HL-60/S4 treated with retinoic acid at 250 ng/mL for 4 days and 3 days (cell line): Measurements from ENCODE around the gene PSME3IP1.
"Not testable (repeated sequence)": the region's sequence is repeated elsewhere in the genome, so short reads cannot be mapped to it uniquely, and the experiment has no call there.

Experiments used
- in situ Hi-C: fragments of 300-500 bp; cut with MboI; formaldehyde crosslinking; loops from 2 replicates; pipeline ENCODE4 v1.7.0; 2022; ENCODE audit warnings: low sequenced_read_pairs

PSME3IP1 gene, protein sequence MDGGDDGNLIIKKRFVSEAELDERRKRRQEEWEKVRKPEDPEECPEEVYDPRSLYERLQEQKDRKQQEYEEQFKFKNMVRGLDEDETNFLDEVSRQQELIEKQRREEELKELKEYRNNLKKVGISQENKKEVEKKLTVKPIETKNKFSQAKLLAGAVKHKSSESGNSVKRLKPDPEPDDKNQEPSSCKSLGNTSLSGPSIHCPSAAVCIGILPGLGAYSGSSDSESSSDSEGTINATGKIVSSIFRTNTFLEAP

DNA sequence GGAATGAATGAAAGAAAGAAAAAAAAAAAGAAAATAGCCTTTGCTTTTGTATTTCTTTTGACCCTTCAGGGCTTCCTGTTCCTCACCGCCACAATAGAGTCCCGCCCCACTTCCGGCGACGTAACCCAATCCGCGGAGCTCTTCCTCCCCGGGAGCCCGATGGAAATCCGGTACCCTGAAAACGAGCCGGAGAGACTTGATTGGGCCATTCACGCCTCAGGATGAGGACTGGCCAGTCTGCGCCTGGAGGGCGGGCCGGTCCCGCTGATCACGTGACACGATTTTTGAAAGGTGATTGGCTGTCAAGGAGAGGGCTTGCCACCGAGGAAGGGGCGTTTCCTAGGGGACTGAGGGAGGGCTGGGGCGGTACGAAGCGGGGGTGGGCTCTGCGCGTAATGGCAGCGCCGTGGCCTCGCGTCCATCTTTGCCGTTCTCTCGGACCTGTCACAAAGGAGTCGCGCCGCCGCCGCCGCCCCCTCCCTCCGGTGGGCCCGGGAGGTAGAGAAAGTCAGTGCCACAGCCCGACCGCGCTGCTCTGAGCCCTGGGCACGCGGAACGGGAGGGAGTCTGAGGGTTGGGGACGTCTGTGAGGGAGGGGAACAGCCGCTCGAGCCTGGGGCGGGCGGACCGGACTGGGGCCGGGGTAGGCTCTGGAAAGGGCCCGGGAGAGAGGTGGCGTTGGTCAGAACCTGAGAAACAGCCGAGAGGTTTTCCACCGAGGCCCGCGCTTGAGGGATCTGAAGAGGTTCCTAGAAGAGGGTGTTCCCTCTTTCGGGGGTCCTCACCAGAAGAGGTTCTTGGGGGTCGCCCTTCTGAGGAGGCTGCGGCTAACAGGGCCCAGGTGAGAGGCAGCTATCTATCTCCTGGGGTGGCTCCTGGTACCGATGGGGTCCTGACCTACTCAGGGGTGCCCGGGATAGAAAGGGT is at the start of gene PSME3IP1, which contains the start of gene RSPRY1:
PSME3IP1 (minus strand) TSS at position 95 of the 927 bp plus-strand sequence. CDS start 12,185 bp downstream, outside the sequence.
RSPRY1 (plus strand) TSS at position 385 of the 927 bp plus-strand sequence. CDS start 18,330 bp downstream, outside the sequence.
- in situ Hi-C loops: no loop called here

DNA sequence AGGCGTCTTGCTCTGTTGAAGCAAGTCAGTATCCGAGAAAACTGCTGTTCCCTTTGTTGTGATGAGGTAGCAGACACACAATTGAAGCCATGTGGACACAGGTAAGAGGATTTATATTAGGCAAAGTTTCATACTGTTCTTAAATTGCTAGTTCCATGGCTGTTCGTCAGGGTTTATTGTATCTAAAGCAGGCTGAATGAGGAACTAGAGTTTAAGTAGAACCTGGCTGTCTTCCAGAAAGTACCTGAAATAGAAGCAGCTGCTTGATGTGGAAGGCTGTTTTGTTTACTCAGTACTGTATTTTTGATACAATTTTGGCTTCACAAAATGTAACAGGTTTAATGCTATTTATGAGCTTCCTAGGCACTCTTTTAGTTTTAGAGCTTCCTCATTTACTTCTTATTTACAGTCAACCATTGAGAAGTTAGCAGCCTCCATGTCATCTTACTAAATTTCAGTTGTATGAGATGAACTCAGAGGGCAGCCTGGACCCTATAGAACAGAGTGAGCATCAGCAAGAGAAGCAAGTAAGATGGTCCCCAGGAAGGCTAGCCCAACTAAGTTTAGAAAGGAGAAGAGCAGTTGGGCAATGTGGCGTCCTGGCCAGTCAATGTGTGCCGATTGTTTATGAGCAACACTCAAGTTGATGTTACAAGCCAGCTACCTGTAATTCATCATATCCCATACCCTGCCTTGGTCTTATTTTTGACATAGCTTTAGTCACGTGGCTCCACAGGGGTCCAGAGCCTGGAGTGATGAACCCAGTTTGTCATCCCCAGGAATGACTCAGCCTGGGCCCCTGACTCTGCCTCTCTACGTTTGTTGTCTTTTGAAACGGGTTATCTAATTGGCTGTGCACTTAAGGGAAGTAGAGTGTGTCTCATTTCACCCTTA is 49.5 kb upstream of the PSME3IP1 start:
- in situ Hi-C loops: no loop called here

DNA sequence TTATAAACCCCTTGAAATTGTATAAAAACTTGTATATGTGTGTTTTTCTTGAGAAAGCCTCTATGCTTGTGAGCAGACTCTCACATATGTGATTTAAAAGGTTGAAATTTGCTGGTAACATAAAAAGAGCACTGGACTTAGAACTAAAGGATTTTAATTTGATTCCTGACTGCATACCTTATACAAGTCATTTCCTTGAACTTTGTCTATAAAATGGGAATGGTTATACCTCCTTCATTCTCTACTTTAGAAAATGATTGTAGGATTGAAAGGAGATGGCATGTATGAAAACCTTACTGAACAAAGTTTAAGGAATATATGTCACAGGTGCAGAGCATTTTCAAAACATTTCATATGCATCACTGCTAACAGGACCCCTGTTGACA is 48.9 kb upstream of the PSME3IP1 start:
- in situ Hi-C loops: no loop called here

DNA sequence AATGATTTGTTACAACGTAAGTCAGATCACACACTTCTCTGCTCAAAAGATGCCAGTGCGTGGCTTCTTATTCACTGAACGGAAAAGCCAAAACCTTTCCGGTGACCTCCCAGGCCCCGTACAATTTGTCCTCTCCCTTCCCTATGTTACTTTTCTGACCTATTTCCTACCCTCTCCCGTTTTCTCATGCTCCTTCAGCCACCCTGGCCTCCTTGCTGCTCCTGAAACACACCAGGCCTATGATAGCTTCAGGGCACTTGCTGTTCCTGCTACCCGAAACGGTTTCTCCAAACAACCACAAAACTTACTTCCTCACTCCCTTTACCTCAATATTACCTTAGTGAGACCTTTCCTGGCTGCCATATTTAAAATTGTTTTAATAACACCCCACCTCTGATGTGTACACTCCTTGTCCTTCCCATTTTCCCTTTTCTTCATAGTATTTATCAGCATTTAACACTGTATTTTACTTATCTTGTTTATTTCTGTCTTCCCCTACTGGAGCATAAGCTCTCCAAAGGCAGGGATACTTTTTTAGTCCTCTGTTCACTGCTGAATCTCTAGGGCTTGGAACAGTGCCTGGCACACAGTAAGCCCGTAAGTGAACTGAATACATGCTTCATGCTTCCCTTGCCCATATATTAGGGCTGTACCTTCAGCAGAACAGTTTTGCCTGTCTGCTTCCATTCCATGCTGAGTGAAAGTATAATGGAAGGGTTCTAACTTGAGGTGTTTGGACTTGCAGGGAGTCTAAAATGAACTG is 48.3 kb upstream of the PSME3IP1 start:
- in situ Hi-C loops: no loop called here

DNA sequence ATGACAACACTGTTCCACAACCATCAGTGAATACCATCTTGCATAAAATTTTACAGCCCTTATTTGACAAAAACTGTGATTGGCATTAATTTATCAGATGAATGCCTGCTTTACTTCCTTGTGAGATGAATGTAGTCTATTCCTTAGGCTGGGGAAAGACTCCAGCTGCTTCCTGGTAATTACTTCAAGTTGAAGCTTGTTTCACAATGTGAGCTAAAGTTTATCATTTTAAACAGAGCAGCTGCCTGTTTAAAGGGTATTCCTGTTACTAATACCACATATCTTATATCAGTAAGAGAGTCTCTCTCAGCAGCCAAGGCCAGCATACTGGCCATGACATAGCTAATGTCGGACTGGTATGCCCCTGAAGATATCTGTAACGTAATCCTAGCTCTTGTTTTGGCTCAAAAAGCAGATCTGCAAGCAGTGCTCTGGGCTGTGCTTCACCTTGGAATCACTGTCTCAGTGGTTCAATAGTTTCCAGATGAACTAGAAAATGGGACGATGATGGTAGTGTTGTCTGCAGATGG is 46.0 kb upstream of the PSME3IP1 start:
- in situ Hi-C loops: no loop called here

DNA sequence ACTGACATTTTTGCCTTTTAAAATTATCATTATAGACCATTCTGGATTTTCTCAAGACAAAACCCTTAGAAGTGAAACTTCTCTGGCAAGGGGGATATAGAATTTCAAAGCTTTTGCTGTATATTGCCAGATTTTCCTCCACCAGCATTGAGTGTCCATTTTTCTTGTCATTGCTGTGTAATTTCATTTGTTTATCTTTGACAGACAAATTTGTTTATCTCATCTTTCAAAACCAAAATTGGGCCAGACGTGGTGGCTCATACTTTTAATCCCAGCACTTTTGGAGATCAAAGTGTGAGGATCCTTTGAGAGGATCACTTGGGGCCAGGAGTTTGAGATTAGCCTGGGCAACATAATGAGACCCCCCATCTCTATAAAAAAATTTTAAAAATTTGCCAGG is 43.2 kb upstream of the PSME3IP1 start:
- in situ Hi-C loops: no loop called here

DNA sequence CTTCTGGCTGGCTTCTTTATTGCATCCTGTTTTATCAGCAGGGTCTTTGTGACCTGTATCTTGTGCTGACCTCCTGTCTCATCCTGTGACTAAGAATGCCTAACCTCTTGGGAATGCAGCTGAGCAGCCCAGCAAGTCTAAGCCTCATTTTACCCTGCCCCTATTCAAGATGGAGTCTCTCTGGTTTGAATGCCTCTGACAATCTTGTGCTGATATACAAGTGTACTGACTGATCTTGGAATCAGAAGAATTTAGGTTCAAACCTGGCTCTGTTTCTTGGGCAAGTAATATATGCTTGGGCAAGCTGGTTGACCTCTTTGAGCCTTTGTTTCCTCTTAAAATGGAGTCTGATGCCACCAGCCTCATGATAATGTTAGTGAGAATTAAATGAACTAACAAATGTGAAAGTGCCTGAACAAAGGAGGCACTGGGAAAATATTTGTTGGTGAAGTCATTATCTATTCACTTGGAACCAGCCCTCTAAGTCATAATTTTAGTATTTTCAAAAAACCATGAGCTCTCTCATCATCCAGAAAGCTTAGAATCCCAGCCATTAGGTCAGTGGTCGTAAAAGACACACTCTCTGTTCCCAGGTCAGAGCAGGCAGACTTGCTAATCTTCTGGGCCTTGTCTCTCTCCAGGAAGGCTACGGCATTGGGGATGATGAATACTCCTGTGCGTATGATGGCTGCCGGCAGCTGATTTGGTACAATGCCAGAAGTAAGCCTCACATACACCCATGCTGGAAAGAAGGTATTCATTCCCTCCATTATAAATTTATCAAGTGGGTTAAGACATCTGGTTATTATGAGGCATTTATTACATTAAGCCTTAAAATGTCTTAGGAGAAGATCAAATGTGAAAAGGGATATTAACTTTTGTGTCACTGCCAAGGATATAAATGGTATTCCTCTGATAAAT is 41.1 kb upstream of the PSME3IP1 start:
- in situ Hi-C loops: no loop called here

DNA sequence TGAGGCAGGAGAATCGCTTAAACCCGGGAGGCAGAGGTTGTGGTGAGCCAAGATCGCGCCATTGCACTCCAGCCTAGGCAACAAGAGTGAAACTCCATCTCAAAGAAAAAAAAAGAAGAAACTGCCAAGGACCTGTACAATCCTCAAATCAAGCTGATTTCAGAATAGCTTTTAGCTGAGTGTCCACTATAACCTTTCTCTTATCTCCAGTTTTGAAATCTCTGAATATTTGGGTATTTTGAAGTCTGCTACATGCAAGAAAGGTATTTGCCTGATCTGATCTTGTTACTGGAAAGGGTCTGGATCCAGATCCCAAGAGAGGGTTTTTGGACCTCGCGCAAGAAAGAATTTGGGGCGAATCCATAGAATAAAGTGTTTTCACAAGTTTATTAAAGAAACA is 40.1 kb upstream of the PSME3IP1 start:
- in situ Hi-C loops: no loop called here

DNA sequence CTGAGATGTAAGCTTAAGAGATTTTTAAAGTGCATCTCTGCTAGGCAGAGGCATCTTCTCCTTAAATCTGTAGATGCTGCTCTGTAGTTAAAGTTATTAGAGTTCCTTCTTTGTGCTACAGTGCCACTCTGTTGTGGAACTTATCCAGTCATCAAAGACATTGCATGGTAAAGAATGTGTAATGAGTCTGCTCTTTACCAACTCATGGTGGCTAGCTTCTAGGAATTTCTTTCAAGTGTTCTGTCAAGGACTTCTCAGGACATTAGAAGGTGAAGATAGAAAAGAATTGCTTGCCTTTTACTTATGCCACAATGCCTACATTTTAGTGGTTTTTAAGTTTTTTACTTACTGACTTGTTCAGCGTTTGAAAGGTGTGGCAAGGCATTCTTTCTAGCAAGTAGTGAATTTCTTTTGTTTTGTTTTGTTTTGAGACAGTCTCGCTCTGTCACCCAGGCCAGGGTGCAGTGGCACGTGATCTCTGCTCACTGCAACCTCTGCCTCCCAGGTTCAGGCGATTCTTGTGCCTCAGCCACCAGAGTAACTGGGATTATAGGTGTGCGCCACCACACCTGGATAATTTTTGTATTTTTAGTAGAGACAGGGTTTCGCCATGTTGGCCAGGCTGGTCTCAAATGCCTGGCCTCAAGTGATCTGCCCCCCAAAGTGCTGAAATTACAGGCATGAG is 39.0 kb upstream of the PSME3IP1 start:
- in situ Hi-C loops: no loop called here

DNA sequence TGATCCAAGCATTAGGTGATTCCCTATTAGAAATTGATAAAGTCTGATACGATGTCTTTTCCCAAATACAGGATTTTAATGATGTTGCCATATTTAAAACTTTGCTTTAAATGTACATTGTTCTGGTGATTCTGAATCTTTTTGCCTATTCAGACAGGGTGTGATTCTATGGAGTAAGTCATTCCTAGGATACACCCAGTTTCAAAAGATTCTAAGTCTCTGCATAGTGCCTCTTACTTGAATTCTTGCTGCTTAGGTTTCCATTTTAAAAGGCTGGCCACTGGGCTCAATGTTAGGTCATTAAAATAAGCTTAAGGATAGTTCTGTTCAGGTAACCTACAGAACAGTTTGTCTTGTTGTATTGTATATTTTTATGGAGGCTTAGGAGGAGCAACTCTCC is 37.2 kb upstream of the PSME3IP1 start:
- in situ Hi-C loops: no loop called here

DNA sequence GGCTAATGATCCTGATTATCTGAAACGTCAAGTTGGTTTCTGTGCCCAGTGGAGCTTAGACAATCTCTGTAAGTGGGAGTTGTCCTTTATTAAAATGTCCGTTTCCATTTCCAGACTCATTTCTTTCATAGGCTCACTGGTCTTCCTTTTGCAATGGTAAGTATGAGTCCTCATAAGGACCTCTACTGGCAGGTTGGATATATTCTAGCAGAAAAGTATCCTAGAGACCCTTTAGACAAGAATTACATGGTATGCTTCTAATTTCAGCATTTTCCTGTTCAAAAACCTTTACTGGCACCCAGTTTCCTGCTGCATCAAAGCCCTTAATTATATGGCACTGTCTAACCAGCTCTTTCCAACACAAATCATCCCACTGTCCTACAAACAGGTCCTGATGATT is 31.1 kb upstream of the PSME3IP1 start:
- in situ Hi-C loops: no loop called here

DNA sequence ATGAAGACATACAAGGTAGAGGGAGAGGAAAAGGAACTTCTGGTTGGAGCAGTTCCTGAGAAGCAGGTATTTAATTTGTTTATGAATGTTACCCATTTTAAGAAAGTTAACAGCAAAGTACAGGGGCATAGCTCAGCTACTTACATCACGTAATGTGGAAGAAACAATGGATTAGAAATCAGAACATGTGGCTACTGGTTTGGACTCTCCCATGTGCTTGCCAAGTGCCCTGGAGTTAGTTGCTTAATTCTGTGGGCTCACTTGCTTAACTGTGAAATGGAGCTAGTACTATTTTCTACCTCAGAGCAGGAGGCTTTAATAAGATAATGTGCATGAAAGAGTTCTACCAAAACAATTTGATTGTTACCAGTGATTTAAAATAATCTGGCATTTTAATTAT is 27.6 kb upstream of the PSME3IP1 start:
- in situ Hi-C loops: no loop called here

DNA sequence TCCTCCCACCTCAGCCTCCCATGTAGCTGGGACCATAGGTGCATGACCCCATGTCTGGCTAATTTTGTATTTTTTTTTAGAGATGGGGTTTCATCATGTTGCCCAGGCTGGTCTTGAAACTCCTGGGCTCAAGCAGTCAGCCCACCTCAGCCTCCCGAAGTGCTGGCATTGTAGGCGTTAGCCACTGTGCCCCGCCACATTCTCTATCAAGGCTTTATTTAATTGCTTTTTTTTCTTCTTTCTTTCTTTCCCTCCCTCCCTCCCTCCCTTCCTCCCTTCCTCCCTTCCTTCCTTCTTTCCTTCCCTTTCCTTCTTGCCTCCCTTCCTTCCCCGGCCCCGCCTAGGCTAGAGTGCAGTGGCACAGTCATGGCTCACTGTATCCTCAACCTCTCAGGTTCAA is 23.9 kb upstream of the PSME3IP1 start:
- in situ Hi-C loops: no loop called here

DNA sequence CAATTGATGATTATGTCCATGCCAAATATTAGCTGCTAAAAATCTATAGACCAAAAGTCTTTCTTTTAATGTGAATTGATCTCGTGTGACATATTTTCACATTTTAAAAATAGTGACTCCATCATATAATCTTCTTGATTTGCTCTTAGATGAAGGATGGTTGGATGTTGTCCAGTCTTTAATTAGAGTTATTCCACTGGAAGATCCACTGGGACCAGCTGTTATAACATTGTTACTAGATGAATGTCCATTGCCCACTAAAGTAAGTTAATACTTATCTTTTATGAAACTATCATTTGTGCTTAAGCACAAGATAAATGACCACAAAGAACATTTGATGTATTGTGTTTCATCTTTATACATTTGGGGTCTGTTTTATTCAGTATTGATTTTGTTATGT is 23.1 kb upstream of the PSME3IP1 start:
- in situ Hi-C loops: no loop called here

DNA sequence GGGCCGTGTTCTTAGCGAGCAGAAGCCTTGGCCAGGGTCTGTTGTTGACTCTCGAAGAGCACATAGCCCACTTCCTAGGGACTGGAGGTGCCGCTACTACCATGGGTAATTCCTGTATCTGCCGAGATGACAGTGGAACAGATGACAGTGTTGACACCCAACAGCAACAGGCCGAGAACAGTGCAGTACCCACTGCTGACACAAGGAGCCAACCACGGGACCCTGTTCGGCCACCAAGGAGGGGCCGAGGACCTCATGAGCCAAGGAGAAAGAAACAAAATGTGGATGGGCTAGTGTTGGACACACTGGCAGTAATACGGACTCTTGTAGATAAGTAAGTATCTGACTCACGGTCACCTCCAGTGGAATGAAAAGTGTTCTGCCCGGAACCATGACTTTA is 18.8 kb upstream of the PSME3IP1 start:
- in situ Hi-C loops: no loop called here

DNA sequence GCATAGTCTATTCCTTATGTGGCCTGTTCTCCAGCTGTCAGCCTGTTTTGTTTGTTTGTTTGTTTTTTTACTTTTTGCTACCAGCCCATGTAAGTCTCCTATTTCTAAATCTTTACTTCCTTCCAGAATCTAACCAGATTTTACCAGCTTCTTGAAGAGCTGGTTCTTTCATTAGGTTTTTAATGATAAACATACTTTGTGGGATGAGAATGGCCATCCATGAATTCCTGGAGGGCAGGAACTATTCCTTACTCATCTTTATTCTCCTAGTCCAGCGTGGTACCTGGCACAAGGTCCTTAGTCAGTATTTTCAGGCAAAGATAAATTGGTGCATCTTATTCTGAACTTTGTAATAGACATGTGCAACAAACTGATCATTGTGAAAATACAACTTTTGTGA is 17.6 kb upstream of the PSME3IP1 start:
- in situ Hi-C loops: no loop called here

DNA sequence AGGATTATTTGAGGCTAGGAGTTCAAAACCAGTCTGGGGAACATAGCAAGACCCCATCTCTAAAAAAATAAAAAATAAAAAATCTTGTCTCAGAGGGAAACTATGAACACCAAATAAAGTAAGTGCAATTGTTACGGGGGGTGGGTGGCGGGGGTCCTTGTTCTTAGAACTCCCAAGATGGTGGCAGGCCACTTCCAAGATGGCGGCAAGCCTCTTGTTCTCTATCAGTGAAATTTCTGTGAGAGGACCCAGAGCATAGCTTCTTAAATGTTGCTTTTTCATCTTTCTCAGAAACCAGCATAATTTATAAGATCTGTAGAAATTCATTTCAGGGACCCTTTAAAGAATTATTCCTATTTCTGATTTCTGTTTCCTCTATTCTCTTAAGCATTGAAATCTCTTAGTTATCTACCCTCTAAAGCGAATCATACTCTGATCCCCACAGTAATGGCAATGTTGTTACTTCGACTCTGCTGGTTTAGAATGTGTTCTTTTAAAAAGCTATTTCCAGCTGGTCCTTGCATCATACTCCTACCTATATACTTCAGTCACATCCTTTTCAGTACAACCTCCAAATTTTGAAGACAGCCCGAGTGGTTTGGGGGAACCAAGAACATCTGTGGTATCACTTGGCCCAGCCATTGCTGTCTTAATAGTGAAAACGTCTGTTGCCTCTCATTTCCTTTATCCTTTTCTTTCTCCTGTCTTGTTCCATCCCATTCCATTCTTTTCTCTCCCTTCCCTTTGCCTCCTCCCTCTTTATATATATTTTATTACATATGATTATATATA is 16.5 kb upstream of the PSME3IP1 start:
- in situ Hi-C loops: no loop called here

DNA sequence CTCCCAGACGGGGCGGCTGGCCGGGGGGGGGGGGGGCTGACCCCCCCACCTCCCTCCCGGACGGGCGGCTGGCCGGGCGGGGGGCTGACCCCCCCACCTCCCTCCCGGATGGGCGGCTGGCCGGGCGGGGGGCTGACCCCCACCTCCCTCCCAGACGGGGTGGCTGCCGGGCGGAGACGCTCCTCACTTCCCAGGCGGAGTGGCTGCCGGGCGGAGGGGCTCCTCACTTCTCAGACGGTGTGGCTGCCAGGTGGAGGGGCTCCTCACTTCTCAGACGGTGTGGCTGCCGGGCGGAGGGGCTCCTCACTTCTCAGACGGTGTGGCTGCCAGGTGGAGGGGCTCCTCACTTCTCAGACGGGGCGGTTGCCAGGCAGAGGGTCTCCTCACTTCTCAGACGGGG is 15.1 kb upstream of the PSME3IP1 start:
- in situ Hi-C loops: not testable (repeated sequence)
